K562 (cell line): ENCODE measurements around the gene ACER1.

Source experiments
- CTBP1 ChIP-seq: fragments of 450-650 bp; IDR thresholded peaks from 2 replicates; pipeline ENCODE4 v1.6.1; 2016; ENCODE audit warnings: borderline replicate concordance
- EP300 ChIP-seq: IDR thresholded peaks from 2 replicates; pipeline ENCODE4 v1.6.1; 2012; ENCODE audit warnings: low read length, improper control_type of control experiment
- GATA2 ChIP-seq: sonication (generic); formaldehyde crosslinking; IDR thresholded peaks from 2 replicates; pipeline ENCODE4 v1.4.0; 2020; ENCODE audit warnings: mild to moderate bottlenecking, missing genetic modification reagents
- MCM2 ChIP-seq: fragments of 450-650 bp; IDR thresholded peaks from 2 replicates; pipeline ENCODE4 v1.6.1; 2017; ENCODE audit warnings: low read depth, mild to moderate bottlenecking
- POLR2AphosphoS5 ChIP-seq: IDR thresholded peaks from 2 replicates; pipeline ENCODE4 v1.6.1; 2011; ENCODE audit warnings: mild to moderate bottlenecking, low read depth, low read length, moderate library complexity; ENCODE audit not compliant: control insufficient read depth, insufficient read depth
- REST ChIP-seq, 2 experiments: fragments of 450-650 bp; formaldehyde crosslinking in 1 of 2; IDR thresholded peaks; 2 replicates each; pipeline versions ENCODE4 v1.4.0 to v1.6.1; 2014 to 2020; ENCODE audit warnings: mild to moderate bottlenecking in 2 of 2, borderline replicate concordance in 1 of 2, low read depth in 1 of 2
- SNIP1 ChIP-seq: fragments of 450-650 bp; IDR thresholded peaks from 2 replicates; pipeline ENCODE4 v1.7.1; 2017; ENCODE audit warnings: low read depth, mild to moderate bottlenecking
- TARDBP ChIP-seq: fragments of 450-650 bp; IDR thresholded peaks from 2 replicates; pipeline ENCODE4 v1.6.1; 2016
- USF1 ChIP-seq: sonication (generic); formaldehyde crosslinking; IDR thresholded peaks from 2 replicates; pipeline ENCODE4 v1.9.0; 2022; ENCODE audit warnings: mild to moderate bottlenecking, missing genetic modification reagents
- ZBTB17 ChIP-seq: fragments of 450-650 bp; formaldehyde crosslinking; IDR thresholded peaks from 2 replicates; pipeline ENCODE4 v1.4.0; 2020; ENCODE audit warnings: mild to moderate bottlenecking
- ZNF431 ChIP-seq: sonication (generic); formaldehyde crosslinking; IDR thresholded peaks from 2 replicates; pipeline ENCODE4 v1.8.0; 2022; ENCODE audit warnings: mild to moderate bottlenecking, missing genetic modification reagents
- TF ChIP-seq, protein P1 (sequence below), 3 experiments: IDR thresholded peaks in 2 of 3; conservative IDR thresholded peaks in 1 of 3; 2 replicates each; pipeline ENCODE4 v1.5.1; 2011 to 2012; ENCODE audit warnings: low read length in 3 of 3, mild to moderate bottlenecking in 3 of 3, control low read depth in 2 of 3, improper control_type of control experiment in 1 of 3, inconsistent platforms in 1 of 3, low read depth in 1 of 3, mixed read lengths in 1 of 3, moderate library complexity in 1 of 3; ENCODE audit not compliant: insufficient read depth in 2 of 3
- TF ChIP-seq, protein P2 (sequence below): fragments of 250-450 bp; sonication (Bioruptor Pico); IDR thresholded peaks from 2 replicates; pipeline ENCODE4 v1.9.0; 2021; ENCODE audit warnings: mild to moderate bottlenecking, inconsistent platforms

DNA sequence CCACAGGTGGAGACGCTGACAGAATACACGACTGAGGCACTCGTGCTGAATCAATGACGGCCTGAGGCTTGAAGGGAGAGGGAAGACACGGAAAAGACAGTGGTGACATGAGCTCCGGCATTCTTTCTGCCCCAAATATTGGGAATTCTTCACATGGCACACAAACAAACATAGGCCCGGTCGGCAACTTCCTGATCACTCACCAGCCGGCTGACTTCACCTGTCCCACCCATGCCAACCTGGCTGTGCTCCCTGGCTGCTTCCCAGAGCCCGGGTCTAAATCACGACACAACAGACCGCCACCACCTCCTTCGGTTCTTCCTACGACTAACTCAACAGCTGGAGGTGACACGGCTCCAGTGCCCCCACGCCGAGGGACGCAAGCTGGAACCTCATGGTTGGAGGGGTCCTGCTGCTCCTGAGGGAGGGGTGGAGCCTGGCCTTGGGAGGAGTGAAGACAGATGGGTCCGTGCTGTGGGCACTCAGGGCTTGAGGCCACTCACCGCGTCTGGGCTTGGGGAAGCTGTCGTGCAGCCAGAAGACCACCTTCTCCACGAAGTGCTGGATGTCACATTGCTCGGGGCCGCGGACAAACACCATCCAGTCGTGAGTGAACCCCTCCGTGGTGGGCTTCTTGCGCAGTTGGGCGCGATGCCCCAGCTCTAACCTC, 63.2 kb downstream of the ACER1 start:
- TF ChIP-seq CTBP1, result no peak
- no peak for TF ChIP-seq POLR2AphosphoS5
- no peak for TF ChIP-seq EP300
- TF ChIP-seq SNIP1, result no peak
- TF ChIP-seq, protein P1, sequence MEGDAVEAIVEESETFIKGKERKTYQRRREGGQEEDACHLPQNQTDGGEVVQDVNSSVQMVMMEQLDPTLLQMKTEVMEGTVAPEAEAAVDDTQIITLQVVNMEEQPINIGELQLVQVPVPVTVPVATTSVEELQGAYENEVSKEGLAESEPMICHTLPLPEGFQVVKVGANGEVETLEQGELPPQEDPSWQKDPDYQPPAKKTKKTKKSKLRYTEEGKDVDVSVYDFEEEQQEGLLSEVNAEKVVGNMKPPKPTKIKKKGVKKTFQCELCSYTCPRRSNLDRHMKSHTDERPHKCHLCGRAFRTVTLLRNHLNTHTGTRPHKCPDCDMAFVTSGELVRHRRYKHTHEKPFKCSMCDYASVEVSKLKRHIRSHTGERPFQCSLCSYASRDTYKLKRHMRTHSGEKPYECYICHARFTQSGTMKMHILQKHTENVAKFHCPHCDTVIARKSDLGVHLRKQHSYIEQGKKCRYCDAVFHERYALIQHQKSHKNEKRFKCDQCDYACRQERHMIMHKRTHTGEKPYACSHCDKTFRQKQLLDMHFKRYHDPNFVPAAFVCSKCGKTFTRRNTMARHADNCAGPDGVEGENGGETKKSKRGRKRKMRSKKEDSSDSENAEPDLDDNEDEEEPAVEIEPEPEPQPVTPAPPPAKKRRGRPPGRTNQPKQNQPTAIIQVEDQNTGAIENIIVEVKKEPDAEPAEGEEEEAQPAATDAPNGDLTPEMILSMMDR (IDR thresholded peaks at IDR 0.05 in 2 of 3, conservative IDR thresholded peaks at IDR 0.05 in 1 of 3; ENCODE audit: insufficient read depth in 2 of 3, low read depth in 1 of 3, low read length in 3 of 3), result no peak
- no peak for TF ChIP-seq MCM2
- TF ChIP-seq USF1 (CRISPR knock-in tag), result no peak
- TF ChIP-seq, protein P2, sequence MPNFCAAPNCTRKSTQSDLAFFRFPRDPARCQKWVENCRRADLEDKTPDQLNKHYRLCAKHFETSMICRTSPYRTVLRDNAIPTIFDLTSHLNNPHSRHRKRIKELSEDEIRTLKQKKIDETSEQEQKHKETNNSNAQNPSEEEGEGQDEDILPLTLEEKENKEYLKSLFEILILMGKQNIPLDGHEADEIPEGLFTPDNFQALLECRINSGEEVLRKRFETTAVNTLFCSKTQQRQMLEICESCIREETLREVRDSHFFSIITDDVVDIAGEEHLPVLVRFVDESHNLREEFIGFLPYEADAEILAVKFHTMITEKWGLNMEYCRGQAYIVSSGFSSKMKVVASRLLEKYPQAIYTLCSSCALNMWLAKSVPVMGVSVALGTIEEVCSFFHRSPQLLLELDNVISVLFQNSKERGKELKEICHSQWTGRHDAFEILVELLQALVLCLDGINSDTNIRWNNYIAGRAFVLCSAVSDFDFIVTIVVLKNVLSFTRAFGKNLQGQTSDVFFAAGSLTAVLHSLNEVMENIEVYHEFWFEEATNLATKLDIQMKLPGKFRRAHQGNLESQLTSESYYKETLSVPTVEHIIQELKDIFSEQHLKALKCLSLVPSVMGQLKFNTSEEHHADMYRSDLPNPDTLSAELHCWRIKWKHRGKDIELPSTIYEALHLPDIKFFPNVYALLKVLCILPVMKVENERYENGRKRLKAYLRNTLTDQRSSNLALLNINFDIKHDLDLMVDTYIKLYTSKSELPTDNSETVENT (CRISPR knock-in tag), result no peak
- TF ChIP-seq REST (IDR thresholded peaks at IDR 0.05; ENCODE audit: borderline replicate concordance), result no peak
- no peak for TF ChIP-seq REST (CRISPR knock-in tag; IDR thresholded peaks at IDR 0.05; ENCODE audit: low read depth)
- TF ChIP-seq ZBTB17 (CRISPR knock-in tag), result no peak
- no peak for TF ChIP-seq TARDBP
- no peak for TF ChIP-seq GATA2
- no peak for TF ChIP-seq ZNF431 (CRISPR knock-in tag)
